Endometrial microvascular endothelial cells (primary cell): ENCODE data around the gene LRRC61. TPM values are rescaled to one million over a fixed set of nuclear protein-coding genes. Genes with fewer than 3 reads are reported as not detected.

Source experiments
- in situ Hi-C: cut with HindIII; loops from 2 replicates; pipeline ENCODE4 v1.10.0; 2017; ENCODE audit warnings: low sequenced_read_pairs, low pct_unique_long_range_greater_than_20kb; ENCODE audit errors: inconsistent ontology term
- total RNA-seq: library from RNA; depleted of rRNA; stranded (reverse); fragments of >200 nt; gene quantifications from one replicate; pipeline ENCODE4 v1.2.3, GENCODE V29; 2015; ENCODE audit errors: inconsistent ontology term

The LRRC61 gene
- total RNA-seq, 1 donor from 2014 or later, result 0.56 TPM

DNA sequence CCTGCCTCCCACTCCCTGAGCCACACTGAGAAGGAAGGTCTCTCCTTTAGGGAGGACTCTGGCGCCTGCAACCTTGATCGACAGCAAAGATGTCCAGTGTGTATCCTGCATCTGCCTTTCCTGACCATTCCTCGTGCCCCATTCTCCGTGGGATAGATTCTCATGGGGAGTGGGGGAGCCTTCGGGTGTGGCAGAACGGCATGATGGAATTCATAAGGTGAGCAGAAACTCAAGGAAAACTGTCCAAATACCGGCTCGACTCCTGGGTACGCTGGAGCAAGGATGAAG lies 18.9 kb downstream of the LRRC61 start:
- in situ Hi-C loops, result no loop called here

- in situ Hi-C loops, result no loop called here
Measured at GRCh38 chr7:150343225-150343624, 20.1 kb downstream of the LRRC61 start.

DNA sequence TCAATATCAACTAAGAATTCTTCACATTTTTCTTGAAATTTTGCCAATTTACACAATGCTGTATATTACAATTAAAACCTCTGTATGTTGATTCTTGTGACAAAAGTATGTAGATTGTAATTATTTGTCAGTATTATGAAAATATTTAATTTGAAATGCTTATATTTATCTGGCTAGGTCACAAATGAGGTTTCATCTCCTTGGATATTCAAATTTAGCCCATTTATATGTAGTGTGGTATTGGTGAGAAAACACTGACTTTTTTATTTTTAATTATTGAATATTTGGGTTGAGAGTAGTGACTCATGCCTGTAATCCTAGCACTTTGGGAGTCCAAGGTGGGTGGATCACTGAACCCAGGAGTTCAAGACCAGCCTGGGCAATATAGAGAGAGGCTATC lies 21.1 kb downstream of the LRRC61 start:
- in situ Hi-C loops, result no loop called here

DNA sequence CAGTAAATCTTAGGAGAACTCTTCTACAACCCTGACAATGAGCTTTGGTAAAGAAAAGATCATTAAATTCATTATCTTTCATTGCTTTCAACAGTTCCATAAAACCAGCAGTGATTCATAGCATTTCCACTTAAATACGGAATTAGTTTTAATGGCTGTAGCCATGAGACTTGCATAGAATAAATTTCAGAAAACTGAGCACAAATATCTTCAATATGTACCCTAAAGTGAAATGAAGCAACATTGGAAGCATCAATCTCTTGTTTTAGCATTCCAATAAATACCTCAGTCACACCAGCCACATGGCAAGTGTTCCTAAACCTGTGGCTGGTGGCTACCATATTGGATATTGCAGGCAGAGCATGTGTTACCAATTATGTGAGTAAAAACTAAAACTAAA lies 21.9 kb downstream of the LRRC61 start:
- in situ Hi-C loops, result no loop called here

- in situ Hi-C loops, result no loop called here
Measured at GRCh38 chr7:150346922-150347321, 23.8 kb downstream of the LRRC61 start.

DNA sequence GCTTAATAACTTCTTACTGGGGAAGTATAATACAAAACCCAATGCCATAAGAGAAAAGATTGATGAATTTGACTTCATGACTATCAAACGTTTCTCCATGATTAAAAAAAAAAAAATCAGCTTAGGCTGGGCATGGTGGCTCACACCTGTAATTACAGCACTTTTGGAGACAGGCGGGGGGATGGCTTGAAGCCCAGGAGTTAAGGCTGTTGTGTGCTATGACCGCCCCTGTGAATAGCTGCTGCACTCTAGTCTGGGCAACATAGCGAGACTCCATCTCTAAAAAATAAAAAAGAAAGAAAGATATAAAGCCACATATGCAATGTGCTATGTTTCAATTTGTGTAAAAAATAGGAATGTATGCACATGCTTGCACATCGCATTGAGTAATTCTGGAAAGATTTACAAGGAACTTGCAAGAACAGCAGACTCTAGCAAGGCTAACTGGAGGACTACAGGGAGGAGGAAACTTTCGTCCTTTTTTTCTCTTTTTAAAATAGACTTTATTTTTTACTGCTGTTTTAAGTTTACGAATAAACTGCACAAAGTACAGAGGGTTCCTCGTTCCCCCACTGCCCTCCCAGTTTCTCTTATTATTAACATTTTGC lies 28.5 kb downstream of the LRRC61 start:
- in situ Hi-C loops, result no loop called here

DNA sequence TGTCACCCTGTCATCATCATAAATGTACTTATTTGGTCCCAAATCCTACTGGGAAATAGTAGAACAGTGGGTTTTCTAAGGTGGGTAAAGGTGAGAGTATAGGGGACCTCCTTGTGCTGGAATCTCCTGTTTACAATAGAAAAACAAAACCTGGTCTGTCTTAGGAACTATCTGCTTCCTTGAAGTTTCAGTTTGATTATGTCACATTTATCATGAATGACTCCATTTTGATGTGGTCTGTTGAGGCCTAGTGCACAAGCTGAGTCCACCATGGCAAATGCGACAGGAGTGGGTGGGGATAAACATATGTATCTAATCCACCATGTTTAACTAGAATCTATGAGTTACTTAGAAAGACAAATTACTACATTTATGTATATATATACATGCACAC lies 32.5 kb downstream of the LRRC61 start:
- in situ Hi-C loops, result no loop called here

- in situ Hi-C loops, result no loop called here
Measured at GRCh38 chr7:150356265-150356897, 33.2 kb downstream of the LRRC61 start.

GRCh38 chr7:150357270-150357669 lies 34.1 kb downstream of the LRRC61 start:
- in situ Hi-C loops, result no loop called here

DNA sequence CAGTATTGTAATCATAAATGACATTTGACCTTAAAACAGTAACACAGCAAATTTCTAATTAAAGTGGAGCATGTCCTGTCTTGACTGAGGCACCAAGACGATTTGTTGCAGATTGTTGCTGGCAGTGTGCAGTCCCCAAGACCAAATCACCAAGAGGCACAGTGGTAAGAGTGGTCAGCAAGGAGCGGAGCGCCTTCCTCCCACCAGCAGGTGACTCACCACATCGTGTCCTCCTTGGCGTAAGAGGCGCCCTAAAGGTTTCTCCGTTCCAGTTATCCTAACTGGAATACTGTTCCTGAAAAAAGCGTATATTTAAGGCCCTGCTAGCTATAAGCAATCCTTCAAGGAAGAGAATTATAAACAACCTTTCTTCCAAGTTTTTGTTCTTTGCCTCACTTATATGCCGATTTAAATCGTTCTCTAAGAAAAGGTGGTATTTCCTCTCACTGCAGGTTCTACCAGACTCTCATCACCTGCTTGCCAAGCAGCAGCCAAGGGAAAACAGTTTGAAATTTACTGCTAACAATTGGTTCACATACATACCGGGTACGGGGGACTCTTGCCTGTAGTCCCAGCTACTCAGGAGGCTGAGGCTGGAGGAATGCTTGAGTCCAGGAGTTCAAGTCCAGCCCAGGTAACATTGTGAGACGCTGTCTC lies 34.7 kb downstream of the LRRC61 start:
- in situ Hi-C loops, result no loop called here

DNA sequence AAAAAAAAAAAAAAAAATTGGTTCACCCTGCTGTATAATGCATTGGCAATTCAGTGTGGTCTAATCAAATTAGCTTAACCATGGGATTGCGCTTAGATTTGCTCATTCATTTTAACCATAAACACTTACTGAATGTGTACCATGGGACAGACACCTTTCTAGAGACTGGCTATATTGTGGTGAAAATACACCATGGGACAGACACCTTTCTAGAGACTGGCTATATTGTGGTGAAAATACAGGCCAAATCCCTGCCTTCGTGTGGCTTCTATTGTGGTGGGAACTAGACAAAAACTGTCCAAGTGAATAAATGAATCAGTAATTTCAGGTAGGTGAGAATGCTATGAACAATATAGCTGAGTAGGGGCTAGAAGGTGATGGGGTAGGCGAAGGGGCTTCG lies 35.3 kb downstream of the LRRC61 start:
- in situ Hi-C loops, result no loop called here

DNA sequence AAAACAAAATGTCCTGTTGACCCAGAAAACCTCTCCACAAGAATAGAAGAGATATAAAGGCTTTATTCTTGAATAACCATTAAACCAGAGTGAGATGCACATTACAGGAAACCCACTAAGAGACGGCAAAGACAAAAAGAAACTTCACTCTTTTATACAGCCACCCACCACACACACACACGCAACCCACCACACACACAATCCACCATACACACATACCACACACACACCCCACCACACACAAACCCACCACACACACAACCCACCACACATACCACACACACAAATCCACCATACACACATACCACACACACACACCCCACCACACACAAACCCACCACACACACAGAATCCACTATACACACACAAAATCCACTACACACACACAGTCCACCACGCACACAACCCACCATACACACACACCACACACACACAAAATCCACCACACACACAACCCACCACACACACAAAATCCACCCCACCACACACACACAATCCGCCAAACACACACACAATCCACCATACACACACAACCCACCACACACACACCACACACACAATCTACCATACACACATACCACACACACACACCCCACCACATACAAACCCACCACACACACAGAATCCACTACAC lies 36.0 kb downstream of the LRRC61 start:
- in situ Hi-C loops, result no loop called here

DNA sequence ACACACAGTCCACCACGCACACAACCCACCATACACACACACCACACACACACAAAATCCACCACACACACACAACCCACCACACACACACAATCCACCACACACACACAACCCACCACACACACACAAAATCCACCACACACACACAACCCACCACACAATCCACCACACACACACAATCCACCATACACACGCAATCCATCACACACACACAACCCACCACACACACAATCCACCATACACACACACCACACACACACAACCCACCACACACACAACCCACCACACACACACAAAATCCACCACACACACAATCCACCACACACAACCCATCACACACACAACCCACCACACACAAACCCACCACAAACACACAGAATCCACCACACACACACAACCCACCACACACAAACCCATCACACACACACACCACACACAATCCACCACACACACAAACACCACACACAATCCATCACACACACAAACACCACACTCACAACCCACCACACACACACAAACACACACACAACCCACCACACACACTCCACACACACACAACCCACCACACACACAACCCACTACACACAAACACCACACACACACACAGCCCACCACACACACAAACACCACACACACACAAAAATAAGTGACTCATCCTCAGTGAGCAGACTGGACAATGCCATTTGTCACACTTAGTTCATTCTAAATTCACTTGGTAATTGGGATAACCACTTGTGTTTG lies 36.6 kb downstream of the LRRC61 start:
- in situ Hi-C loops, result no loop called here

- in situ Hi-C loops, result no loop called here
Measured at GRCh38 chr7:150360363-150361058, 37.4 kb downstream of the LRRC61 start.

- in situ Hi-C loops, result no loop called here
Measured at GRCh38 chr7:150361402-150361801, 38.2 kb downstream of the LRRC61 start.

DNA sequence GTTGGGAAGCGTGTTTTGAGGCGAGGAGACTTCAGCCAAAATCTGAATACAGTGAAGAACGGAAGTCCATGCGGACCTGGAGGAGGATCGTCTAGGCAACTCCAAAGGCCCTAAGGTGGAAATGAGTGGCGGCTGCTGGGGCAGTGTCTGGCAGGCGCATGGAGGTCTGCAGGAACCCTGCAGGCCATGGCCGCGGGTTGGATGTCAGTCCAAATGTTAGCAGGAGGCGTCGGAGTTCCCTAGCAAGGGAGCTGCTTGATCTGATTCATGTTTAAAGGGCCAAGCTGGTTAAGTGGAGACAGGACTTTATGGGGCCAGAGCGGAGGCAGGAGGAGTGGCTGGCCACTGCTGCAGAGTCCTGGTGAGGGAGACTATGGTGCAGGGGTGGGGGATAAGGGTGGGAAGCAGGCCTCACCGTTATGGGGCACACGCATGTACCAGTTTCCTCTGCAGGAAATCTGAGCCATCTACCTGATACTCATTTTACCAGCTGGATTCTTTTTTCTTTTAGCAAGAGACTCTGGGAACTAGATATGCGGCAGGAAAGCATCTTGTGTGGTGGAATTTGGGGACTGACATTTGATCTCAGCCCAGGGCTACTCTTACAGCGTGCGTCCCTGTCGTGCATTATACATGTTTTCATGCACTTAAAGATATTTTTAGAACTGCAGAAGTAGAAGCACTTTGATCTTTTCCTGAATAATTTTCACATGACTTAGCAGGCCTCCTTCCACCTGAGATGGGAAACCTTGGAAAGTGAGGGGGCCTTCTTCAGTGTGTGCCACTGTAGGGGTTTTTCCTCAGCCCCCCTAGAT lies 38.9 kb downstream of the LRRC61 start:
- in situ Hi-C loops, result no loop called here

DNA sequence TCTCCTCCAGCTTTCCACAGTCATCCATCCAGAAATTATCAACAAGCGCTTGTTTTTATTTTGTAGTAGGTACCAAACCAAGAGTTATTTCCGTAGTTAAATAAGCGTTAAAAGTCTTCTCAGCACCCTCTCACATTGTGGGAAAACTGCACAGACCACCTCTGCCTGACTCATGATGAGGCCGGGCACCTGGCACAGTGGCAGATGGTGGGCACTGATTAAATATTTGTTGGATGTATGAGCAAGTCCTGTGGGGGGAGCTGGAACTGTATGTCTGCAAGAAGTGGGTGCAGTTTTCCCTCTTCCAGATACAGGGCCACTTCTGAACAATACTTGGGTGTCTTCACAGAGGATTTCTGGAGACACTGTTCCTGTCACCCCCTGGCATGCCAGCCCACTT lies 40.2 kb downstream of the LRRC61 start:
- in situ Hi-C loops, result no loop called here

GRCh38 chr7:150363872-150364271 lies 40.7 kb downstream of the LRRC61 start:
- in situ Hi-C loops, result no loop called here
